ENCODE data around the gene LPCAT1.
"Not testable (repeated sequence)": the region's sequence is repeated elsewhere in the genome, so short reads cannot be mapped to it uniquely, and the experiment has no call there.

The LPCAT1 gene

GRCh38 chr5:1477341-1477740 lies 46.4 kb downstream of the LPCAT1 start:
- DNase-seq = no peak

- no peak for DNase-seq
Measured at GRCh38 chr5:1476967-1477310, 46.8 kb downstream of the LPCAT1 start.

GRCh38 chr5:1476181-1476966 lies 47.4 kb downstream of the LPCAT1 start:
- no peak for DNase-seq

GRCh38 chr5:1475544-1475900 lies 48.2 kb downstream of the LPCAT1 start:
- DNase-seq = not testable (repeated sequence)

GRCh38 chr5:1474866-1475543 lies 48.8 kb downstream of the LPCAT1 start:
- no peak for DNase-seq

- DNase-seq = no peak
Measured at GRCh38 chr5:1474183-1474839, 49.4 kb downstream of the LPCAT1 start.

- DNase-seq = no peak
Measured at GRCh38 chr5:1473746-1474145, 50.0 kb downstream of the LPCAT1 start.

- no peak for DNase-seq
Measured at GRCh38 chr5:1472964-1473628, 50.7 kb downstream of the LPCAT1 start.

GRCh38 chr5:1471997-1472963 lies 51.5 kb downstream of the LPCAT1 start:
- DNase-seq = no peak

GRCh38 chr5:1471240-1471853 lies 52.4 kb downstream of the LPCAT1 start:
- DNase-seq = no peak

GRCh38 chr5:1470762-1471211 lies 53.0 kb downstream of the LPCAT1 start:
- DNase-seq = no peak

GRCh38 chr5:1468629-1469527 lies 54.9 kb downstream of the LPCAT1 start:
- DNase-seq = no peak

- DNase-seq = no peak
Measured at GRCh38 chr5:1468247-1468612, 55.5 kb downstream of the LPCAT1 start.

GRCh38 chr5:1467341-1468246 lies 56.2 kb downstream of the LPCAT1 start:
- no peak for DNase-seq

GRCh38 chr5:1466631-1467265 lies 57.0 kb downstream of the LPCAT1 start:
- DNase-seq = no peak

GRCh38 chr5:1465966-1466471 lies 57.7 kb downstream of the LPCAT1 start:
- no peak for DNase-seq

- DNase-seq = no peak
Measured at GRCh38 chr5:1465117-1465516, 58.6 kb downstream of the LPCAT1 start.

- no peak for DNase-seq
Measured at GRCh38 chr5:1464511-1464910, 59.2 kb downstream of the LPCAT1 start.

- no peak for DNase-seq
Measured at GRCh38 chr5:1464096-1464446, 59.7 kb downstream of the LPCAT1 start.
